ENCODE results near the gene MEAK7. TPM values are rescaled to one million over a fixed set of nuclear protein-coding genes. Genes with fewer than 3 reads are reported as not detected.

Gene MEAK7
- total RNA-seq, 4 donors from 2014 or later = 20.3 to 29.1 (median 21.8) TPM

DNA sequence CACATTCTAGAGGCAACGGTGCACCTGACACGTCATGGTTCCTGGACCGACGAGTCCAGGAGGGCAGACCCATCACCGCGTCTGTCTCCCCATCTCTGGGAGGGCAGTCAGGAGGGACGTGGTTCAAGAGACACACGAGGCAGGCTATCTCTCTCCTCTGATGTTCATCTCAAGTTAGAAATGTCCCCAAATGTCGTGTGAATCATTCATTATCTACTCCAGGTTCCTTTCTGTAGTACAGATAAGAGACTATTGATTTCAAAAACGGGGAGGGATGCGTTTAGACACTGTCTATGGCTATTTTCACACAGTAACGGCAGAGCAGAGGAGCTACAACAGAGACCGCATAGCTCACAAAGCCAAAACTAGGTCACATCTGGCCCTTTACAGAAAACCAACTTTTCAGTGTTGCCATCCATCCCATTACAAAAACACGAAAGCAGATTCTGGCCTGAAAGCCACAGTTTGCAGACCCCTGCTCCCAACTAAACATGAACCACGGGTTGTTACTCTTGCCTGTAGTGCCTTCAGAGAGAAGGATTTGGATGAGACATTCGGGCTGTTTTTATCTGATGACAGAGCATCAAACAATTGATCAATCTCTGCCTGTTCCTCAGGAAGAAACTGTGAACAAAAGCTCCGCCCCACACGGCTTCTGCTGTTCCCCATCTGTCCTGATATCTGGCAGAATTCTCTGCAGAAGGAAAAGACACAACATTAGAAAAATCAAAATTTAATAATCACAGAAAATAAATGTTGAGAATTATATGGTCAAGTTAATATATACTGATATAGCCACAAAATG is 6.8 kb downstream of the MEAK7 start:
- no peak overlapping the region for H3K4me3 ChIP-seq
- no peak for DNase-seq

DNA sequence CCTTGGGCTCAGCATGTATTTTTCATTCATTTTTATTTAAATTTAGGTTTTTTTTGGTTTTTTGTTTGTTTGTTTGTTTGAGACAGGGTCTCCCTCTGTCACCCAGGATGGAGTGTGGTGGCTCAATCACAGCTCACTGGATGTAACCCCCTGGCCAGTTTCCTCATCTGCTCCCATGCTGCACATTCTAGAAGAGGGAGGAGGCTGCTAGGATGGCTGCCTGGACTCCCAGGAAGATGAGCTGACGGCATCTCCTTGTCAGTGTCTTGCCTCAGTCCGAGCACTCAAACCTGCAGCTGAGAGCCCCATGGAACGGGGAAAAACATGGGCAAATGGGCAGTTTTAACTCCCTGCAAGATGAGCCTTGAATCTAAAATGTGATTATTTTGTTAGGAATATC is 7.5 kb downstream of the MEAK7 start:
- H3K36me3 ChIP-seq = peaks cover 0 to 37% (median 16%) of the 10 kb centered on the region in 4 donors
- intact Hi-C loops (cut with DNase I; ENCODE audit: low total_unique reads) = no loop called here
- WGBS, 2 donors (ENCODE audit: low coverage in 1 of 2) = 80 to 98% methylated on average over 1 to 3 of the region's 3 CpGs

More for the DNA sequence above, 6.8 kb downstream of the MEAK7 start:
- 93 to 94% methylated on average over 7 to 18 of the region's 18 CpGs for WGBS, 2 donors (ENCODE audit: low coverage in 1 of 2)
- H3K27ac ChIP-seq = no peak overlapping the region
- in situ Hi-C loops (cut with MboI; ENCODE audit: low pct_ligation_motif_present in 1 of 4, low pct_unique_long_range_greater_than_20kb in 1 of 4, low sequenced_read_pairs in 3 of 4) (loop anchor here in 3 of 4 donors (25.0 kb wide), 3 partner anchors 385 to 535 kb away; partner anchors contain the start of genes NECAB2 (in 2 of the 3), OSGIN1 (in 2 of the 3) and MBTPS1 (in 1 of the 3)), intact Hi-C loops (cut with DNase I; ENCODE audit: low total_unique reads) (no loop called here)
- no peaks in the 10 kb centered on the region for H3K4me1 ChIP-seq
- no peaks in the 10 kb centered on the region for H3K27me3 ChIP-seq
- peaks cover 0 to 35% (median 14%) of the 10 kb centered on the region in 4 donors for H3K36me3 ChIP-seq
- H3K9me3 ChIP-seq = peaks cover 0 to 7% of the 10 kb centered on the region in 2 donors
- no peak for TF ChIP-seq POLR2A (IDR thresholded peaks at IDR 0.05)
- TF ChIP-seq, protein P1, sequence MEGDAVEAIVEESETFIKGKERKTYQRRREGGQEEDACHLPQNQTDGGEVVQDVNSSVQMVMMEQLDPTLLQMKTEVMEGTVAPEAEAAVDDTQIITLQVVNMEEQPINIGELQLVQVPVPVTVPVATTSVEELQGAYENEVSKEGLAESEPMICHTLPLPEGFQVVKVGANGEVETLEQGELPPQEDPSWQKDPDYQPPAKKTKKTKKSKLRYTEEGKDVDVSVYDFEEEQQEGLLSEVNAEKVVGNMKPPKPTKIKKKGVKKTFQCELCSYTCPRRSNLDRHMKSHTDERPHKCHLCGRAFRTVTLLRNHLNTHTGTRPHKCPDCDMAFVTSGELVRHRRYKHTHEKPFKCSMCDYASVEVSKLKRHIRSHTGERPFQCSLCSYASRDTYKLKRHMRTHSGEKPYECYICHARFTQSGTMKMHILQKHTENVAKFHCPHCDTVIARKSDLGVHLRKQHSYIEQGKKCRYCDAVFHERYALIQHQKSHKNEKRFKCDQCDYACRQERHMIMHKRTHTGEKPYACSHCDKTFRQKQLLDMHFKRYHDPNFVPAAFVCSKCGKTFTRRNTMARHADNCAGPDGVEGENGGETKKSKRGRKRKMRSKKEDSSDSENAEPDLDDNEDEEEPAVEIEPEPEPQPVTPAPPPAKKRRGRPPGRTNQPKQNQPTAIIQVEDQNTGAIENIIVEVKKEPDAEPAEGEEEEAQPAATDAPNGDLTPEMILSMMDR (IDR thresholded peaks at IDR 0.05) = no peak
- no peak for TF ChIP-seq EP300 (IDR thresholded peaks at IDR 0.05; ENCODE audit: low read depth)
- no peak for TF ChIP-seq POLR2AphosphoS5 (IDR thresholded peaks at IDR 0.05)

GRCh38 chr16:84495506-84495905 is 9.0 kb downstream of the MEAK7 start:
- in situ Hi-C loops (cut with MboI; ENCODE audit: low pct_ligation_motif_present in 1 of 4, low pct_unique_long_range_greater_than_20kb in 1 of 4, low sequenced_read_pairs in 3 of 4) = loop anchor here in 3 of 4 donors (25.0 kb wide), 3 partner anchors 383 to 533 kb away; partner anchors contain the start of genes NECAB2 (in 2 of the 3), OSGIN1 (in 2 of the 3) and MBTPS1 (in 1 of the 3)

More for the DNA sequence above, 7.5 kb downstream of the MEAK7 start:
- no peak for DNase-seq
- Histone ChIP-seq H3K4me3 (no peak overlapping the region), H3K27me3 (no peaks in the 10 kb centered on the region), H3K9me3 (peaks cover 0 to 7% of the 10 kb centered on the region in 2 donors), H3K4me1 (no peaks in the 10 kb centered on the region), H3K27ac (no peak overlapping the region)
- in situ Hi-C loops (cut with MboI; ENCODE audit: low pct_ligation_motif_present in 1 of 4, low pct_unique_long_range_greater_than_20kb in 1 of 4, low sequenced_read_pairs in 3 of 4) = loop anchor here in 3 of 4 donors (25.0 kb wide), 3 partner anchors 385 to 535 kb away; partner anchors contain the start of genes NECAB2 (in 2 of the 3), OSGIN1 (in 2 of the 3) and MBTPS1 (in 1 of the 3)
- TF ChIP-seq EP300 (IDR thresholded peaks at IDR 0.05; ENCODE audit: low read depth) (no peak), POLR2A (IDR thresholded peaks at IDR 0.05) (no peak)
- TF ChIP-seq, protein P1 (IDR thresholded peaks at IDR 0.05) = no peak

More at GRCh38 chr16:84495506-84495905, 9.0 kb downstream of the MEAK7 start:
- no peaks in the 10 kb centered on the region for H3K4me1 ChIP-seq
- no peaks in the 10 kb centered on the region for H3K27me3 ChIP-seq
- TF ChIP-seq POLR2AphosphoS5 (IDR thresholded peaks at IDR 0.05) = no peak
- no peak for TF ChIP-seq POLR2A (IDR thresholded peaks at IDR 0.05)
- TF ChIP-seq EP300 (IDR thresholded peaks at IDR 0.05; ENCODE audit: low read depth) = no peak
- TF ChIP-seq, protein P1 (IDR thresholded peaks at IDR 0.05) = no peak
- intact Hi-C loops (cut with DNase I; ENCODE audit: low total_unique reads) = no loop called here
- no peak overlapping the region for H3K27ac ChIP-seq
- H3K36me3 ChIP-seq = peaks cover 0 to 39% (median 16%) of the 10 kb centered on the region in 4 donors
- peaks cover 0 to 7% of the 10 kb centered on the region in 2 donors for H3K9me3 ChIP-seq
- no peak overlapping the region for H3K4me3 ChIP-seq
- no peak for DNase-seq
- 95 to 97% methylated on average over 11 of the region's 11 CpGs for WGBS, 2 donors (ENCODE audit: low coverage in 1 of 2)

All from transverse colon (tissue), 4 donors.